AG10803 (cell line): ENCODE results near the gene CHCHD5.

Experiments used
- DNase-seq: peaks from one replicate; pipeline ENCODE4 v3.0.0; 2010; ENCODE audit warnings: low read depth
- H3K4me3 ChIP-seq: 2 replicates; pipeline ENCODE4 v1.5.1; 2011; ENCODE audit warnings: mild to moderate bottlenecking, low read length, control low read depth
- TF ChIP-seq, protein P1 (sequence below): conservative IDR thresholded peaks from 2 replicates; pipeline ENCODE4 v1.5.1; 2011; ENCODE audit warnings: mild to moderate bottlenecking, low read length, control low read depth, inconsistent platforms

CHCHD5 gene

DNA sequence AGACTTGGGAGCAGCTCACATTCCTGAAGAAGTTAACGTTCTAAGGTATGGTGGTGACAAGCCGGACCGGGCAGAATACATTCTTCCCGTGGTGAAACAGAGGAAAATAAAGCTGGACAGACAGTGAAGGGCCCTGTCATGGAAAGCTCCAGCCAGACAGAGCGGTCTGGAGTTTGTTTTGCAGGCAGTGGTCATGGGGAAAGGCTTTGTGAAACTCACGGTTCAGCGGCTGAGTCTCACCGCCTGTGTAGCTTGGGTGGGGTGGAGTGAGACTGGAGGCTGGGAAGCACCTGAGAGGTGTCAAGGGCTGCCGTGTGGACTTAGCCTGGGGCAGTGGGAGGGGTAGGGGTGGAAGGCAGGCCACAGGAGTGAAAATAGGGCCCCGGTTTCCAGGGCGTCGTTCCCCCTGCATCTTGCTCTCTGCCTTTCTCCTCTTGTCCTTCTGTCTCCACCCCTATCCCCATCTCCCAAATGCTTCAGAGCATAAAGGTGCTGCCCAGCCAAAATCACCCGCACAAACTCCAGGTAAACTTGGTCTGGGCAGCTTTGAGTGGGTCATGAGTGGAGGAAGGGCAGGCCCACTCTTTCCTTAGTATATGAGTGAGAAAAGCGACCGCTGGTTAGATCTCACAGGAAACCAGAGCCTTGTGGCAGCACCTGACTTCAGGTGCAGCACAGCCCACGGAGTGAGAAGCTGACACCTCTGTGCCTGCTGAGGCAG lies 49.9 kb downstream of the CHCHD5 start:
- DNase-seq = no peak
- TF ChIP-seq, protein P1, sequence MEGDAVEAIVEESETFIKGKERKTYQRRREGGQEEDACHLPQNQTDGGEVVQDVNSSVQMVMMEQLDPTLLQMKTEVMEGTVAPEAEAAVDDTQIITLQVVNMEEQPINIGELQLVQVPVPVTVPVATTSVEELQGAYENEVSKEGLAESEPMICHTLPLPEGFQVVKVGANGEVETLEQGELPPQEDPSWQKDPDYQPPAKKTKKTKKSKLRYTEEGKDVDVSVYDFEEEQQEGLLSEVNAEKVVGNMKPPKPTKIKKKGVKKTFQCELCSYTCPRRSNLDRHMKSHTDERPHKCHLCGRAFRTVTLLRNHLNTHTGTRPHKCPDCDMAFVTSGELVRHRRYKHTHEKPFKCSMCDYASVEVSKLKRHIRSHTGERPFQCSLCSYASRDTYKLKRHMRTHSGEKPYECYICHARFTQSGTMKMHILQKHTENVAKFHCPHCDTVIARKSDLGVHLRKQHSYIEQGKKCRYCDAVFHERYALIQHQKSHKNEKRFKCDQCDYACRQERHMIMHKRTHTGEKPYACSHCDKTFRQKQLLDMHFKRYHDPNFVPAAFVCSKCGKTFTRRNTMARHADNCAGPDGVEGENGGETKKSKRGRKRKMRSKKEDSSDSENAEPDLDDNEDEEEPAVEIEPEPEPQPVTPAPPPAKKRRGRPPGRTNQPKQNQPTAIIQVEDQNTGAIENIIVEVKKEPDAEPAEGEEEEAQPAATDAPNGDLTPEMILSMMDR = no peak

DNA sequence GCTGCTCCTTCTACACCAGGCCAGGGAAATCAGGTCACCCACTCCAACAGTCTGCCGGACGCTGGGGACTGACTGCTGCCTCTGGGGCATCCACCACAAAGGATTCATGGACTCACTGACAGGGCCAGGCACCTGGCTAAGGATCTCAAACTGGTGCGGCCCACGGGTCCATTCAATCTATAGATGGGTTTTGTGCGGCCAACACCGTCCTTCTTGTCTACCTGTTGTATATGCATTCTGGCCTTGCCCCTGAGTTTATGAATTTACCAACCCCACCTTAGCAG lies 50.4 kb downstream of the CHCHD5 start:
- no peak overlapping the region for H3K4me3 ChIP-seq
- DNase-seq = no peak
- TF ChIP-seq, protein P1 = no peak

More for the DNA sequence above, 49.9 kb downstream of the CHCHD5 start:
- H3K4me3 ChIP-seq = no peak overlapping the region

DNA sequence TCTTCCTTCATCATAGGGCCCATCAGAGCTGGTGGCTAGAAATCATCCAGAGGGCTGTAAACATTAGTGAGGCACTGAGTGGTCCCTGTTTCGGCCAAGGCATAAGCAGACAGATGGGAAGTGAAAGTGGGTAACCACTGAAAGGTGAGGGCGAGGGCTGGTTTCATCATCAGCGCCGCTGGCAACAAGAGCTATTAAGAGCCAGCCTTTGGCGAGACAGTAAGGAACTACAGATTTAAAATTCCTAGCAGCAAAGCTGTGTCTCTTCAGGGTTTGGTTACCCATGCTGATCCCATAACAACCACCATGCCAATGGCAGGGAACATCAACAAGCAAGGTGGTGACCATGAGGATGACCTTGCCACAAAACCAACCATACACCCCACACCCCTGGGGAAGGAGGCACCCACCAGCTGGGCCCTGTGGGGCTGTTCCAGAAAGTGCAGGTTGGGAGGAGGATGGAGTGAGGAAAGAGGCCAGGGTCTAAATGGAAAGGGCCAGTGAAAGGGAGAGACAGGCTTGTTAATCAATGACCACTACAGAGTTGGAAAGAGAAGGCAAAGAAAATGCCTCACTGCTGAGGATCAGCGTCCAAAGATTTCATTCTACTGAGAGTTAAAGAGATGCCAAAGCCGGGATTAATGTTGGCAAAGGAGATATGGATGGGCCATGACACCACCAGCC lies 52.3 kb downstream of the CHCHD5 start:
- TF ChIP-seq, protein P1 = no peak
- H3K4me3 ChIP-seq = no peak overlapping the region
- no peak for DNase-seq

DNA sequence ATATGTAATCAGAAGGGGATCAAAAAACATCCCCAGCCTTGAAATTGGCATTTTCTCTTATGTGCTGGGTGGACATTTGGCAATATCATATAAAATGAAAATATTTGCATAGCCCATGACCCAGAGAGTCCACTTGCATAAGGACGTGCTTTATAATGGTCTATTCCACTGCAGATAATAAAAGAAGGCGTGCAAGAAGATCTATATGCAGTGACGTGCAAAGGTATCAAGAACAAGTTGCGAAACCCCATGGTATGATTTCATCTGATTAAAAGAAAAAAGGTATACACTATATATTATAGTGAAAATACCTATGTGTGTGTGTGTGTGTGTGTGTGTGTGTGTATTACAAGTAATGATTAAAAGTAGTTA lies 52.9 kb downstream of the CHCHD5 start:
- no peak for DNase-seq
- H3K4me3 ChIP-seq = no peak overlapping the region
- TF ChIP-seq, protein P1 = no peak
